ENCODE data around the gene CHIT1.

CHIT1 gene

GRCh38 chr1:203179667-203180005 lies 49.8 kb downstream of the CHIT1 start:
- TF ChIP-seq CTCF (IDR thresholded peaks at IDR 0.05; ENCODE audit: control insufficient read depth, extremely low read depth, insufficient read depth) = no peak
- no peak overlapping the region for H3K4me3 ChIP-seq (ENCODE audit: low read depth, low read length)
- no peak for DNase-seq (ENCODE audit: low read depth)

GRCh38 chr1:203178821-203179666 lies 50.4 kb downstream of the CHIT1 start:
- no peak for DNase-seq (ENCODE audit: low read depth)
- no peak overlapping the region for H3K4me3 ChIP-seq (ENCODE audit: low read depth, low read length)
- no peak for TF ChIP-seq CTCF (IDR thresholded peaks at IDR 0.05; ENCODE audit: control insufficient read depth, extremely low read depth, insufficient read depth)

GRCh38 chr1:203178083-203178482 lies 51.4 kb downstream of the CHIT1 start:
- no peak for TF ChIP-seq CTCF (IDR thresholded peaks at IDR 0.05; ENCODE audit: control insufficient read depth, extremely low read depth, insufficient read depth)
- no peak overlapping the region for H3K4me3 ChIP-seq (ENCODE audit: low read depth, low read length)
- DNase-seq (ENCODE audit: low read depth) = no peak

- H3K4me3 ChIP-seq (ENCODE audit: low read depth, low read length) = no peak overlapping the region
- DNase-seq (ENCODE audit: low read depth) = no peak
- no peak for TF ChIP-seq CTCF (IDR thresholded peaks at IDR 0.05; ENCODE audit: control insufficient read depth, extremely low read depth, insufficient read depth)
Measured at GRCh38 chr1:203177470-203178039, 51.9 kb downstream of the CHIT1 start.

- TF ChIP-seq CTCF (IDR thresholded peaks at IDR 0.05; ENCODE audit: control insufficient read depth, extremely low read depth, insufficient read depth) = no peak
- no peak for DNase-seq (ENCODE audit: low read depth)
Measured at GRCh38 chr1:203177036-203177405, 52.5 kb downstream of the CHIT1 start.

GRCh38 chr1:203176273-203177035 lies 53.0 kb downstream of the CHIT1 start:
- TF ChIP-seq CTCF (IDR thresholded peaks at IDR 0.05; ENCODE audit: control insufficient read depth, extremely low read depth, insufficient read depth) = no peak
- no peak overlapping the region for H3K4me3 ChIP-seq (ENCODE audit: low read depth, low read length)
- no peak for DNase-seq (ENCODE audit: low read depth)

More at GRCh38 chr1:203177036-203177405, 52.5 kb downstream of the CHIT1 start:
- no peak overlapping the region for H3K4me3 ChIP-seq (ENCODE audit: low read depth, low read length)

All from LNCaP clone FGC (cell line).